IPS-20b (cell line): ENCODE data around the gene PRKCA.
"Not testable (repeated sequence)": the region's sequence is repeated elsewhere in the genome, so short reads cannot be mapped to it uniquely, and the experiment has no call there.

Source experiments
- H3K27ac ChIP-seq: one replicate; pipeline ENCODE4 v1.5.1; 2013; ENCODE audit warnings: low read length
- H3K27me3 ChIP-seq: 2 replicates; pipeline ENCODE4 v1.6.1; 2013; ENCODE audit warnings: mild to moderate bottlenecking, low read length, inconsistent platforms; ENCODE audit not compliant: insufficient read depth
- H3K36me3 ChIP-seq: 2 replicates; pipeline ENCODE4 v1.6.1; 2013; ENCODE audit warnings: low read depth, mild to moderate bottlenecking, inconsistent platforms, low read length, moderate library complexity; ENCODE audit not compliant: insufficient read depth
- H3K4me1 ChIP-seq: 2 replicates; pipeline ENCODE4 v1.6.1; 2013; ENCODE audit warnings: mild to moderate bottlenecking, control low read depth, inconsistent platforms, low read length, moderate library complexity; ENCODE audit not compliant: insufficient read depth
- H3K4me3 ChIP-seq: 2 replicates; pipeline ENCODE4 v1.5.1; 2013; ENCODE audit warnings: mild to moderate bottlenecking, low read length, inconsistent platforms
- H3K9ac ChIP-seq: 2 replicates; pipeline ENCODE4 v1.6.1; 2013; ENCODE audit warnings: low read depth, mild to moderate bottlenecking, inconsistent platforms, low read length, moderate library complexity
- H3K9me3 ChIP-seq: 2 replicates; pipeline ENCODE4 v1.6.1; 2013; ENCODE audit warnings: mild to moderate bottlenecking, low read depth, low read length, inconsistent platforms; ENCODE audit not compliant: insufficient read depth

Gene PRKCA

GRCh38 chr17:66706851-66707450 lies 404.5 kb downstream of the PRKCA start:
- H3K36me3 ChIP-seq, result no peaks in the 10 kb centered on the region
- H3K27me3 ChIP-seq, result no peaks in the 10 kb centered on the region
- no peak overlapping the region for H3K4me3 ChIP-seq
- H3K27ac ChIP-seq, result no peak overlapping the region
- no peak overlapping the region for H3K9ac ChIP-seq
- H3K9me3 ChIP-seq, result no peaks in the 10 kb centered on the region
- peaks cover 10% of the 10 kb centered on the region for H3K4me1 ChIP-seq

GRCh38 chr17:66711401-66711800 lies 409.0 kb downstream of the PRKCA start:
- Histone ChIP-seq H3K9ac (peak overlapping the region; percentile 17), H3K36me3 (no peaks in the 10 kb centered on the region), H3K9me3 (no peaks in the 10 kb centered on the region), H3K4me3 (no peak overlapping the region; the same call in 1 of the 2 replicates), H3K27ac (peak overlapping the region; percentile 11), H3K4me1 (peaks cover 30% of the 10 kb centered on the region), H3K27me3 (no peaks in the 10 kb centered on the region)

DNA sequence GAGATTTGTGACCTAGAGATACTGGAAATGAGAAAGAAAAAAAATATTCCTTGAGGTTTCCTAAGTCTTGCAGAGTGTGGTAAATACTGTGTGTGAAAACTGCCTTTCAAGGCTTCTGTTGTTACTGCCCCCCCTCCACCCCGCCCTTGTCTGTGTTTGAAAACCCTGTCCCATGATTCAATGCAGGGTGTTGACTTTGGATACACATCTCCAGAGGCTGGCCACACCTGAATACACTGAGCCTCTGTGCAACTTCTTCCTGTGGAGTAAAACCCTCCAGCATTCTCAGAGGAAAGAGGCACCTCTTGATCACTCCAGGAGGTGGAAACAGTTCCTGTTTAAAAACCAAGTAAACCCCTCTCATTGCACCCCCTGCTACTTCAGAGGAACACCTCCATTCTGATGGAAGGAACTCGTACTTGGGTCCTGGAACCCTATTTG lies 409.5 kb downstream of the PRKCA start:
- peak overlapping the region; percentile 11 for H3K4me3 ChIP-seq
- no peaks in the 10 kb centered on the region for H3K27me3 ChIP-seq
- H3K9ac ChIP-seq, result peak overlapping the region; percentile 17
- peak overlapping the region; percentile 11 for H3K27ac ChIP-seq
- no peaks in the 10 kb centered on the region for H3K36me3 ChIP-seq
- H3K4me1 ChIP-seq, result peaks cover 30% of the 10 kb centered on the region
- no peaks in the 10 kb centered on the region for H3K9me3 ChIP-seq

DNA sequence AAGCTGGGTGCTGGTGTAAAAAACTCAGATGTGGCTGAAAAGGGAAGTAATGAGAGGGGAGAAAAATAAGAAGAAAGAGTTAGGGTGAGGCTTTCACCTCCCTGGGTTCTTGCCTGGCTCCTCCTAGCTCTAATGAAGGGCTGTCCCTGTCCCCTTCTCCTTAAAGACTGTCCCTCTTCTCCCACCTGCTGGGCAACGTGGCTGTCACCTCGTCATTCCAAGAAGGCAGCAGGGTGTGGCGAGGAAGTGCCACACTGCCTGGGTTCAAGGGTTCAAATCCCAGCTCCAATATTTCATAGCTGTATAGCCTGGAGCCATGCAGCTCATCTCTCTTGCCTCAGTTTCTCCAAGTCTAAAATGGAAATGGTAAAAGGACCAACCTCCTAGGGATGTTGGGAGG lies 410.0 kb downstream of the PRKCA start:
- no peak overlapping the region; the same call in 1 of the 2 replicates for H3K4me3 ChIP-seq
- no peaks in the 10 kb centered on the region for H3K27me3 ChIP-seq
- H3K36me3 ChIP-seq, result no peaks in the 10 kb centered on the region
- no peak overlapping the region for H3K9ac ChIP-seq
- H3K27ac ChIP-seq, result no peak overlapping the region
- H3K9me3 ChIP-seq, result no peaks in the 10 kb centered on the region
- H3K4me1 ChIP-seq, result peaks cover 32% of the 10 kb centered on the region

- not testable (repeated sequence) for H3K27ac ChIP-seq, H3K36me3 ChIP-seq
- peaks cover 34% of the 10 kb centered on the region for H3K4me1 ChIP-seq
These were observed 410.7 kb downstream of the PRKCA start for GRCh38 chr17:66713021-66713532.

GRCh38 chr17:66713533-66714042 lies 411.2 kb downstream of the PRKCA start:
- H3K9ac ChIP-seq, result no peak overlapping the region
- H3K36me3 ChIP-seq, result no peaks in the 10 kb centered on the region
- H3K27me3 ChIP-seq, result no peaks in the 10 kb centered on the region
- no peaks in the 10 kb centered on the region for H3K9me3 ChIP-seq
- H3K4me3 ChIP-seq, result no peak overlapping the region
- H3K27ac ChIP-seq, result no peak overlapping the region
- peaks cover 34% of the 10 kb centered on the region for H3K4me1 ChIP-seq

More at GRCh38 chr17:66713021-66713532, 410.7 kb downstream of the PRKCA start:
- not testable (repeated sequence) for H3K9ac ChIP-seq, H3K27me3 ChIP-seq, H3K9me3 ChIP-seq, H3K4me3 ChIP-seq

GRCh38 chr17:66714046-66715023 lies 411.9 kb downstream of the PRKCA start:
- no peaks in the 10 kb centered on the region for H3K36me3 ChIP-seq
- H3K4me1 ChIP-seq, result peaks cover 34% of the 10 kb centered on the region

GRCh38 chr17:66715076-66715675 lies 412.8 kb downstream of the PRKCA start:
- peak overlapping the region; percentile 38; the same call in 1 of the 2 replicates for H3K9ac ChIP-seq
- no peak overlapping the region for H3K27ac ChIP-seq
- no peak overlapping the region for H3K4me3 ChIP-seq
- H3K4me1 ChIP-seq, result peaks cover 34% of the 10 kb centered on the region
- H3K9me3 ChIP-seq, result no peaks in the 10 kb centered on the region
- no peaks in the 10 kb centered on the region for H3K27me3 ChIP-seq
- H3K36me3 ChIP-seq, result no peaks in the 10 kb centered on the region

More at GRCh38 chr17:66714046-66715023, 411.9 kb downstream of the PRKCA start:
- H3K27me3 ChIP-seq, result no peaks in the 10 kb centered on the region
- no peak overlapping the region for H3K9ac ChIP-seq
- H3K4me3 ChIP-seq, result no peak overlapping the region
- H3K9me3 ChIP-seq, result no peaks in the 10 kb centered on the region
- no peak overlapping the region for H3K27ac ChIP-seq

DNA sequence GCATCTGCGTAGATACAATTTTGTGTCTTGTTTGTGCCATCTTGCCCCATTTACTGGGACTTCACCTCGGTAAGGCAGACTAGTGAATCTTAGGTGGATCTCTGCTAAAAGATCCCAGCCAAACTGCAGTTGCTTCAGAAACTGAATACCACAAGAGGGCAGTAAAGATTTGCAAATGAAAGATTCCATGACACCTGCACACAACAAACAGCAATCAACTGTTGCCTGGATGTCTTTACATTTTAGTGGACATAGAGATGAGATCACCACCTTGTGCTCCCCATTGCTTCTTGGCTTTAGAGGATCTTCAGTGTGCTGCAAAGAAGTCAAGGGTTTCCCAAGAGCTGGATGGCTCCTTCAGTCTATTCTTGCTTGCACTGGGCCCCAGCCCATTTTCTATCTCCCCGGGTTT lies 413.3 kb downstream of the PRKCA start:
- no peaks in the 10 kb centered on the region for H3K36me3 ChIP-seq
- no peaks in the 10 kb centered on the region for H3K9me3 ChIP-seq
- peak overlapping the region; percentile 38; the same call in 1 of the 2 replicates for H3K9ac ChIP-seq
- H3K4me1 ChIP-seq, result peaks cover 34% of the 10 kb centered on the region
- H3K27ac ChIP-seq, result no peak overlapping the region
- no peaks in the 10 kb centered on the region for H3K27me3 ChIP-seq
- no peak overlapping the region for H3K4me3 ChIP-seq

GRCh38 chr17:66716236-66717026 lies 414.0 kb downstream of the PRKCA start:
- Histone ChIP-seq H3K27me3 (no peaks in the 10 kb centered on the region), H3K9ac (no peak overlapping the region; the same call in 1 of the 2 replicates), H3K36me3 (no peaks in the 10 kb centered on the region), H3K4me3 (no peak overlapping the region), H3K4me1 (peaks cover 30% of the 10 kb centered on the region; the same call in 1 of the 2 replicates), H3K27ac (no peak overlapping the region), H3K9me3 (no peaks in the 10 kb centered on the region)
